Neural cell (in vitro differentiated cells): ENCODE results near the gene TEX2. TPM values are rescaled to one million over a fixed set of nuclear protein-coding genes. Genes with fewer than 3 reads are reported as not detected.

ENCODE experiments used
- H2AFZ ChIP-seq: fragments of 200-600, 300-800 bp; sonication (generic), shearing (Covaris generic); 2 replicates; pipeline ENCODE4 v1.6.0; 2014; ENCODE audit warnings: low read depth, mild to moderate bottlenecking, antibody characterized with exemption, low read length, moderate library complexity
- H3F3A ChIP-seq: fragments of 200-600 bp; shearing (Covaris generic); 2 replicates; pipeline ENCODE4 v1.6.1; 2016; ENCODE audit warnings: mild to moderate bottlenecking, moderate library complexity, mixed read lengths, antibody characterized with exemption, low read length; ENCODE audit not compliant: insufficient read depth, poor library complexity, severe bottlenecking
- H3K27ac ChIP-seq: fragments of 200-600, 300-800 bp; sonication (generic), shearing (Covaris generic); 2 replicates; pipeline ENCODE4 v1.5.1; 2014; ENCODE audit warnings: mild to moderate bottlenecking, low read length, moderate library complexity
- H3K27me3 ChIP-seq: fragments of 300-800, 200-600 bp; sonication (generic), shearing (Covaris generic); 2 replicates; pipeline ENCODE4 v1.6.0; 2014; ENCODE audit warnings: mild to moderate bottlenecking, low read depth, low read length, moderate library complexity; ENCODE audit not compliant: insufficient read depth
- H3K36me3 ChIP-seq: fragments of 300-800, 200-600 bp; sonication (generic), shearing (Covaris generic); 2 replicates; pipeline ENCODE4 v1.5.1; 2014; ENCODE audit warnings: mild to moderate bottlenecking, antibody characterized with exemption, low read length, moderate library complexity; ENCODE audit not compliant: insufficient read depth
- H3K4me2 ChIP-seq: fragments of 300-800, 200-600 bp; sonication (generic), shearing (Covaris generic); 2 replicates; pipeline ENCODE4 v1.6.0; 2014; ENCODE audit warnings: mild to moderate bottlenecking, low read length
- H3K4me3 ChIP-seq: fragments of 300-800, 200-600 bp; sonication (generic), shearing (Covaris generic); 2 replicates; pipeline ENCODE4 v1.5.1; 2014; ENCODE audit warnings: mild to moderate bottlenecking, low read length, moderate library complexity
- H3K79me2 ChIP-seq: fragments of 200-600 bp; shearing (Covaris generic); replicated peaks from 2 replicates; pipeline ENCODE4 v1.6.0; 2014; ENCODE audit warnings: mild to moderate bottlenecking, low read length, moderate library complexity; ENCODE audit not compliant: insufficient read depth
- H3K9ac ChIP-seq: fragments of 300-800, 200-600 bp; sonication (generic), shearing (Covaris generic); 2 replicates; pipeline ENCODE4 v1.6.1; 2016; ENCODE audit warnings: mild to moderate bottlenecking, low read length, mixed read lengths
- H3K9me2 ChIP-seq: fragments of 200-600 bp; shearing (Covaris generic); 2 replicates; pipeline ENCODE4 v1.6.1; 2016; ENCODE audit warnings: mild to moderate bottlenecking, low read length, mixed read lengths; ENCODE audit not compliant: insufficient read depth
- H3K9me3 ChIP-seq: fragments of 200-600, 300-800 bp; sonication (generic), shearing (Covaris generic); 2 replicates; pipeline ENCODE4 v1.6.1; 2016; ENCODE audit warnings: mild to moderate bottlenecking, mixed run types, low read length, moderate library complexity, mixed read lengths
- H4K20me1 ChIP-seq: fragments of 200-600 bp; shearing (Covaris generic); 2 replicates; pipeline ENCODE4 v1.6.1; 2016; ENCODE audit warnings: mild to moderate bottlenecking, mixed run types; ENCODE audit not compliant: insufficient read depth
- EP300 ChIP-seq: fragments of 450-650 bp; conservative IDR thresholded peaks from 2 replicates; pipeline ENCODE4 v1.6.1; 2014; ENCODE audit warnings: antibody characterized with exemption, mild to moderate bottlenecking, moderate library complexity; ENCODE audit not compliant: poor library complexity, severe bottlenecking
- EZH2 ChIP-seq: fragments of 200-600, 300-800 bp; shearing (Covaris generic), sonication (generic); IDR thresholded peaks from 2 replicates; pipeline ENCODE4 v1.6.1; 2014; ENCODE audit warnings: antibody characterized with exemption, low read length, borderline replicate concordance, mild to moderate bottlenecking; ENCODE audit not compliant: insufficient read depth, poor library complexity, severe bottlenecking
- MXI1 ChIP-seq: fragments of 450-650 bp; conservative IDR thresholded peaks from 2 replicates; pipeline ENCODE4 v1.6.1; 2014; ENCODE audit warnings: antibody characterized with exemption, mild to moderate bottlenecking; ENCODE audit not compliant: poor library complexity, severe bottlenecking
- POLR2AphosphoS5 ChIP-seq: IDR thresholded peaks from 2 replicates; pipeline ENCODE4 v1.6.1; 2012
- RAD21 ChIP-seq: fragments of 450-650 bp; conservative IDR thresholded peaks from 2 replicates; pipeline ENCODE4 v1.6.1; 2014; ENCODE audit warnings: antibody characterized with exemption, mild to moderate bottlenecking, moderate library complexity
- REST ChIP-seq: IDR thresholded peaks from 2 replicates; pipeline ENCODE4 v1.6.1; 2012; ENCODE audit warnings: borderline replicate concordance
- SMC3 ChIP-seq: fragments of 450-650 bp; conservative IDR thresholded peaks from 2 replicates; pipeline ENCODE4 v1.6.1; 2014; ENCODE audit warnings: antibody characterized with exemption, mild to moderate bottlenecking, moderate library complexity; ENCODE audit not compliant: poor library complexity
- TAF1 ChIP-seq: IDR thresholded peaks from 2 replicates; pipeline ENCODE4 v1.6.1; 2012; ENCODE audit warnings: low read depth
- polyA plus RNA-seq: library from polyadenylated mRNA; depleted of rRNA; stranded (reverse); fragments of >200 nt; gene quantifications from 2 replicates; pipeline ENCODE4 v1.2.3, GENCODE V29; 2014
- TF ChIP-seq, protein P1 (sequence below): fragments of 450-650 bp; IDR thresholded peaks from 2 replicates; pipeline ENCODE4 v1.5.1; 2014; ENCODE audit warnings: antibody characterized with exemption, mild to moderate bottlenecking, moderate library complexity; ENCODE audit not compliant: poor library complexity, severe bottlenecking

The TEX2 gene
- polyA plus RNA-seq, 1 donor from 2014 or later, result 19.7 TPM

DNA sequence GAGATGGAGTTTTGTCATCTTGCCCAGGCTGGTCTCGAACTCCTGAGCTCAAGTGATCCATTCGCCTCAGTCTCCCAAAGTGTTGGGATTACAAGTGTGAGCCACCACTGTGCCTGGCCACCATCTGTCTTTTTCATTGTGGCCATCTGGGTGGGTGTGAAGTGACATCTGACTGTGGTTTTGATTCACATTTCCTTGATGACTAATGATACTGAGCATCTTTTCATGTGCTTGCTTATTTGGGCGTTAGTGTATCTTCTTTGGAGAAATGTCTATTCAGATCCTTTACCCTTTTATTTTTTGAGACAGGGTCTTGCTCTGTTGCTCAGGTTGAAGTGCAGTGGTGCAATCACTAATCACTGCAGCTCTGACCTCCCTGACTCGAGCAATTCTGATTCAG, 79.2 kb downstream of the TEX2 start:
- no peaks in the 10 kb centered on the region for H3K9me3 ChIP-seq
- H3K4me3 ChIP-seq, result no peak overlapping the region
- H3K9ac ChIP-seq, result no peak overlapping the region
- no peaks in the 10 kb centered on the region for H3K9me2 ChIP-seq
- no peaks in the 10 kb centered on the region for H3K79me2 ChIP-seq
- no peaks in the 10 kb centered on the region for H3K27me3 ChIP-seq
- no peaks in the 10 kb centered on the region for H3K36me3 ChIP-seq
- no peak overlapping the region for H3K27ac ChIP-seq
- no peaks in the 10 kb centered on the region for H4K20me1 ChIP-seq
- H2AFZ ChIP-seq, result no peak overlapping the region
- no peaks in the 10 kb centered on the region for H3F3A ChIP-seq
- H3K4me2 ChIP-seq, result no peak overlapping the region
- TF ChIP-seq EP300 (no peak), RAD21 (no peak), MXI1 (no peak), EZH2 (no peak), TAF1 (no peak), POLR2AphosphoS5 (no peak), REST (no peak)
- TF ChIP-seq, protein P1, sequence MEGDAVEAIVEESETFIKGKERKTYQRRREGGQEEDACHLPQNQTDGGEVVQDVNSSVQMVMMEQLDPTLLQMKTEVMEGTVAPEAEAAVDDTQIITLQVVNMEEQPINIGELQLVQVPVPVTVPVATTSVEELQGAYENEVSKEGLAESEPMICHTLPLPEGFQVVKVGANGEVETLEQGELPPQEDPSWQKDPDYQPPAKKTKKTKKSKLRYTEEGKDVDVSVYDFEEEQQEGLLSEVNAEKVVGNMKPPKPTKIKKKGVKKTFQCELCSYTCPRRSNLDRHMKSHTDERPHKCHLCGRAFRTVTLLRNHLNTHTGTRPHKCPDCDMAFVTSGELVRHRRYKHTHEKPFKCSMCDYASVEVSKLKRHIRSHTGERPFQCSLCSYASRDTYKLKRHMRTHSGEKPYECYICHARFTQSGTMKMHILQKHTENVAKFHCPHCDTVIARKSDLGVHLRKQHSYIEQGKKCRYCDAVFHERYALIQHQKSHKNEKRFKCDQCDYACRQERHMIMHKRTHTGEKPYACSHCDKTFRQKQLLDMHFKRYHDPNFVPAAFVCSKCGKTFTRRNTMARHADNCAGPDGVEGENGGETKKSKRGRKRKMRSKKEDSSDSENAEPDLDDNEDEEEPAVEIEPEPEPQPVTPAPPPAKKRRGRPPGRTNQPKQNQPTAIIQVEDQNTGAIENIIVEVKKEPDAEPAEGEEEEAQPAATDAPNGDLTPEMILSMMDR, result no peak

- no peak overlapping the region for H3K4me3 ChIP-seq
- H3K9me3 ChIP-seq, result no peaks in the 10 kb centered on the region
- no peaks in the 10 kb centered on the region for H3K79me2 ChIP-seq
- H3K9me2 ChIP-seq, result no peaks in the 10 kb centered on the region
- H4K20me1 ChIP-seq, result no peaks in the 10 kb centered on the region
- no peak overlapping the region for H3K27ac ChIP-seq
- TF ChIP-seq SMC3 (no peak), RAD21 (no peak), POLR2AphosphoS5 (no peak)
- no peaks in the 10 kb centered on the region for H3K36me3 ChIP-seq
- no peaks in the 10 kb centered on the region for H3K27me3 ChIP-seq
- no peak overlapping the region for H2AFZ ChIP-seq
- H3K9ac ChIP-seq, result no peak overlapping the region
- no peaks in the 10 kb centered on the region for H3F3A ChIP-seq
- no peak overlapping the region for H3K4me2 ChIP-seq
Measured at GRCh38 chr17:64182325-64183012, 80.6 kb downstream of the TEX2 start.
